Gastroesophageal sphincter (tissue), 4 donors: ENCODE data around the gene TRIM2. TPM values are rescaled to one million over a fixed set of nuclear protein-coding genes. Genes with fewer than 3 reads are reported as not detected.

Source experiments
- ATAC-seq: fragments of 150-250 bp; one replicate; pipeline ENCODE4 v1.9.1; 2016; ENCODE audit warnings: mild to moderate bottlenecking, moderate library complexity
- H3K27ac ChIP-seq, 4 donors: fragments of 200-600 bp; sonication (generic) in 3 of 4; 1 replicate in 3 of 4; 2 replicates in 1 of 4; pipeline ENCODE4 v1.5.1; 2016 to 2019
- H3K27me3 ChIP-seq: fragments of 200-600 bp; sonication (generic); one replicate; pipeline ENCODE4 v1.5.1; 2019
- H3K36me3 ChIP-seq, 2 donors: fragments of 200-600 bp; sonication (generic); one replicate each; pipeline ENCODE4 v1.5.1; 2019; ENCODE audit warnings: control low read depth in 1 of 2
- H3K4me1 ChIP-seq, 3 donors: fragments of 200-600 bp; sonication (generic); 1 replicate in 2 of 3; 2 replicates in 1 of 3; pipeline ENCODE4 v1.5.1; 2016 to 2019; ENCODE audit warnings: control low read depth in 2 of 3
- H3K4me3 ChIP-seq, 2 donors: fragments of 200-600 bp; sonication (generic); one replicate each; pipeline ENCODE4 v1.5.1; 2019; ENCODE audit warnings: mild to moderate bottlenecking in 1 of 2, moderate library complexity in 1 of 2
- H3K9me3 ChIP-seq, 3 donors: fragments of 200-600 bp; sonication (generic); one replicate each; pipeline ENCODE4 v1.5.1; 2017 to 2019; ENCODE audit warnings: control low read depth in 2 of 3
- EP300 ChIP-seq: sonication (generic); formaldehyde crosslinking; IDR thresholded peaks from one replicate; pipeline ENCODE4 v1.6.1; 2017; ENCODE audit warnings: antibody characterized with exemption, mild to moderate bottlenecking
- POLR2A ChIP-seq, 2 donors: fragments of 450-650 bp; IDR thresholded peaks; one replicate each; pipeline ENCODE4 v1.6.1; 2017; ENCODE audit warnings: antibody characterized with exemption in 2 of 2, mild to moderate bottlenecking in 2 of 2, moderate library complexity in 1 of 2
- POLR2AphosphoS5 ChIP-seq: sonication (generic); formaldehyde crosslinking; IDR thresholded peaks from one replicate; pipeline ENCODE4 v1.6.1; 2017; ENCODE audit warnings: antibody characterized with exemption
- WGBS, 2 donors: methylation state at CpG; one replicate each; pipeline ENCODE4 v1.1.5; 2018; ENCODE audit warnings: low coverage in 1 of 2; 5-methylcytosine and 5-hydroxymethylcytosine counted together
- total RNA-seq, 4 donors: library from RNA; depleted of rRNA; stranded (reverse); fragments of >200 nt; gene quantifications; one replicate each; pipeline ENCODE4 v1.1.0, GENCODE V29; 2016
- TF ChIP-seq, protein P1 (sequence below), 4 experiments: fragments of 200-600 bp in 2 of 4; fragments of 450-650 bp in 2 of 4; sonication (generic) in 1 of 4; IDR thresholded peaks; one replicate each; pipeline ENCODE4 v1.5.1; 2017 to 2019; ENCODE audit warnings: antibody characterized with exemption in 4 of 4, mild to moderate bottlenecking in 2 of 4, moderate library complexity in 2 of 4

Gene TRIM2
- total RNA-seq, 4 donors from 2014 or later: 31.2 to 59.2 (median 44.4) TPM

DNA sequence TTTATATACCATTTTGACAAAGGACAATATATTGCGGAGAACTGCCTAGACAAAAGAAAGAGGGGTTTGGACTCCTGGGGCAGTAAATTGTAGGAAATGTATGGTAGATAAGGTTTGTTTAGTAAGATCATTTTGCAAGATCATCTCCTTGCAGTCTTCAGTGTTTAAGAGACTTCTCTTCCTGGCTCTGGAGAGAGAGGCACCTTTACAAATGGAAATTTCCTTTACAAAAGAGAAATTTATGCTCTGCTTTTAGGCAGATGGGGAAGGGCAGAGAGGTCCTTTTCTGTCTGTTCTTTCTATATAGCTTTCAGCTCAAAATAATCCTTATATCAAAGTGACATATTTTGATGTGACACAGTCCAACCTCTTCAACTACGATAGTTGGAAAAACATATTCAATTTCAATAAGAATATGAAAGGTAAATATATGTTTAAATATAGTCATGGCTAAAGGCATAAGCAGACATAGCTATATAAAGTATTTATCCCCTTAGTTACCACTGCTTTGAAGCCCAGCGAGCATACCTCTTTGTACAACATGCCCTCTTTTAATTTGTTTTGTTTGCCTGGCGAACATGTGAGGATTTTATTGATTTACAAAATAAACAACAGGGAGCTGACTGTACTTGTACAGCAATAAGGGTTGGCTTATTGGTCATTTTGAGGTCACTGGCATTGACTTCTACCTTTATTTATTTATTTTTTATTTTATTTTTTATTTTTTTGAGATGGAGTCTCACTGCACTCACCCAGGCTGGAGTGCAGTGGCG lies 65.2 kb downstream of the TRIM2 start:
- Histone ChIP-seq H3K36me3 (peaks cover 0 to 6% of the 10 kb centered on the region in 2 donors), H3K27me3 (no peaks in the 10 kb centered on the region)
- WGBS, 2 donors: 91 to 94% methylated on average over 4 of the region's 5 CpGs

GRCh38 chr4:153270361-153270760 lies 66.1 kb downstream of the TRIM2 start:
- no peaks in the 10 kb centered on the region for H3K27me3 ChIP-seq
- peaks cover 0 to 44% (median 0%) of the 10 kb centered on the region in 3 donors for H3K4me1 ChIP-seq
- no peak for ATAC-seq
- no peak overlapping the region for H3K27ac ChIP-seq
- H3K4me3 ChIP-seq: no peak overlapping the region
- TF ChIP-seq POLR2A (IDR thresholded peaks at IDR 0.05): no peak
- TF ChIP-seq, protein P1, sequence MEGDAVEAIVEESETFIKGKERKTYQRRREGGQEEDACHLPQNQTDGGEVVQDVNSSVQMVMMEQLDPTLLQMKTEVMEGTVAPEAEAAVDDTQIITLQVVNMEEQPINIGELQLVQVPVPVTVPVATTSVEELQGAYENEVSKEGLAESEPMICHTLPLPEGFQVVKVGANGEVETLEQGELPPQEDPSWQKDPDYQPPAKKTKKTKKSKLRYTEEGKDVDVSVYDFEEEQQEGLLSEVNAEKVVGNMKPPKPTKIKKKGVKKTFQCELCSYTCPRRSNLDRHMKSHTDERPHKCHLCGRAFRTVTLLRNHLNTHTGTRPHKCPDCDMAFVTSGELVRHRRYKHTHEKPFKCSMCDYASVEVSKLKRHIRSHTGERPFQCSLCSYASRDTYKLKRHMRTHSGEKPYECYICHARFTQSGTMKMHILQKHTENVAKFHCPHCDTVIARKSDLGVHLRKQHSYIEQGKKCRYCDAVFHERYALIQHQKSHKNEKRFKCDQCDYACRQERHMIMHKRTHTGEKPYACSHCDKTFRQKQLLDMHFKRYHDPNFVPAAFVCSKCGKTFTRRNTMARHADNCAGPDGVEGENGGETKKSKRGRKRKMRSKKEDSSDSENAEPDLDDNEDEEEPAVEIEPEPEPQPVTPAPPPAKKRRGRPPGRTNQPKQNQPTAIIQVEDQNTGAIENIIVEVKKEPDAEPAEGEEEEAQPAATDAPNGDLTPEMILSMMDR (IDR thresholded peaks at IDR 0.05): no peak
- no peak for TF ChIP-seq EP300
- TF ChIP-seq POLR2AphosphoS5: no peak
- H3K36me3 ChIP-seq: peaks cover 0 to 6% of the 10 kb centered on the region in 2 donors
- 87 to 92% methylated on average over 3 to 4 of the region's 6 CpGs for WGBS, 2 donors
- H3K9me3 ChIP-seq: no peaks in the 10 kb centered on the region

More for the DNA sequence above, 65.2 kb downstream of the TRIM2 start:
- no peak overlapping the region for H3K4me3 ChIP-seq
- no peak for ATAC-seq
- H3K9me3 ChIP-seq: no peaks in the 10 kb centered on the region
- TF ChIP-seq, protein P1 (IDR thresholded peaks at IDR 0.05): no peak
- TF ChIP-seq EP300: no peak
- no peak for TF ChIP-seq POLR2AphosphoS5
- no peak for TF ChIP-seq POLR2A (IDR thresholded peaks at IDR 0.05)
- no peak overlapping the region for H3K27ac ChIP-seq
- H3K4me1 ChIP-seq: peaks cover 0 to 44% (median 0%) of the 10 kb centered on the region in 3 donors

- ATAC-seq: no peak
- Histone ChIP-seq H3K27me3 (no peaks in the 10 kb centered on the region), H3K9me3 (no peaks in the 10 kb centered on the region), H3K4me1 (peaks cover 0 to 39% (median 0%) of the 10 kb centered on the region in 3 donors), H3K27ac (no peak overlapping the region), H3K36me3 (peaks cover 0 to 18% of the 10 kb centered on the region in 2 donors), H3K4me3 (no peak overlapping the region)
- TF ChIP-seq, protein P1 (IDR thresholded peaks at IDR 0.05): no peak
- TF ChIP-seq POLR2A (IDR thresholded peaks at IDR 0.05) (no peak), EP300 (no peak), POLR2AphosphoS5 (no peak)
- 95 to 100% methylated on average over 1 to 2 of the region's 2 CpGs for WGBS, 2 donors
Measured at GRCh38 chr4:153271820-153272219, 67.6 kb downstream of the TRIM2 start.

GRCh38 chr4:153273751-153274150 lies 69.5 kb downstream of the TRIM2 start:
- Histone ChIP-seq H3K36me3 (peaks cover 0 to 32% of the 10 kb centered on the region in 2 donors), H3K4me3 (no peak overlapping the region), H3K4me1 (peaks cover 0 to 30% (median 0%) of the 10 kb centered on the region in 3 donors), H3K27me3 (no peaks in the 10 kb centered on the region), H3K27ac (no peak overlapping the region), H3K9me3 (no peaks in the 10 kb centered on the region)
- 88 to 92% methylated on average over 1 of the region's 1 CpG for WGBS, 2 donors
- no peak for ATAC-seq
- TF ChIP-seq, protein P1 (IDR thresholded peaks at IDR 0.05): no peak
- no peak for TF ChIP-seq EP300
- TF ChIP-seq POLR2AphosphoS5: no peak

GRCh38 chr4:153274967-153275366 lies 70.7 kb downstream of the TRIM2 start:
- no peaks in the 10 kb centered on the region for H3K9me3 ChIP-seq
- ATAC-seq: no peak
- peaks cover 0 to 23% (median 0%) of the 10 kb centered on the region in 3 donors for H3K4me1 ChIP-seq
- peaks cover 0 to 32% of the 10 kb centered on the region in 2 donors for H3K36me3 ChIP-seq
- no peak for TF ChIP-seq POLR2A (IDR thresholded peaks at IDR 0.05)
- TF ChIP-seq POLR2AphosphoS5: no peak
- no peak overlapping the region for H3K27ac ChIP-seq
- no peaks in the 10 kb centered on the region for H3K27me3 ChIP-seq
- H3K4me3 ChIP-seq: no peak overlapping the region
- 86 to 95% methylated on average over 1 to 2 of the region's 2 CpGs for WGBS, 2 donors
